NCI-H510A (cell line): ENCODE measurements around the gene DGKI.
A peak's percentile ranks its signal among the peaks of the same experiment; 100 is the strongest.

ENCODE experiments used
- DNase-seq: peaks from one replicate; lab custom pipeline; 2025; lab: John Stamatoyannopoulos, UW

The DGKI gene

DNA sequence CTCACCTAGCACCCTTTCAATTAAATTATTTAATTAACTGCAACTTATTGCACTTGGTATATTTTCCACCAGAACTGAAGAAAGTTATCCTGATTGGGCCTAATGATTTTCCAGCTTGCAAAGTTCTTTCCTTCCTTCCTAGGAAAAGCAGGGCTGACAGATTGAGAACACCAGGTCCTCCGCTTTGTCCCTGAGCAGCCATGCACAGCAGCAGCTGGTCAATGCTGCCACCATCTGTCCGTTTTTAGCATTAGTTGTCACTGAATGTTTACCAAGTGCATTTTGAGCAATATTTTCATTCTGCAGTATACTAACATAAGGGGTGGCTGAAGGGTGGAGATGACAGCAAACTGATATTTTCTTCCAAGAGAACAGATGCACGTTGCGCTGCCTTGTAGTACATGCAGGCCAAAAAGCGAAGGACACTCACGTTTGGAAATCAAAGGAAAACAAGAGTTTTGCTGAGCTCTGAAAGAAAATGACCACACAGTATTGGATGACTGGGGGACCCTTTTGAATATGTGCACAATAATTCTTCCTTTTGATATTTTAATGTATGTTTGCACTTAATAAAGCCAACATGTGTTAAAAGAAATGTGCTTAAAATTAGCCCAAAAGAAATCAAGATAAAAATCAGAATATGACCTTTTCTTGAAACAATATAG is 254.4 kb downstream of the DGKI start:
- peak; percentile 24 for DNase-seq

DNA sequence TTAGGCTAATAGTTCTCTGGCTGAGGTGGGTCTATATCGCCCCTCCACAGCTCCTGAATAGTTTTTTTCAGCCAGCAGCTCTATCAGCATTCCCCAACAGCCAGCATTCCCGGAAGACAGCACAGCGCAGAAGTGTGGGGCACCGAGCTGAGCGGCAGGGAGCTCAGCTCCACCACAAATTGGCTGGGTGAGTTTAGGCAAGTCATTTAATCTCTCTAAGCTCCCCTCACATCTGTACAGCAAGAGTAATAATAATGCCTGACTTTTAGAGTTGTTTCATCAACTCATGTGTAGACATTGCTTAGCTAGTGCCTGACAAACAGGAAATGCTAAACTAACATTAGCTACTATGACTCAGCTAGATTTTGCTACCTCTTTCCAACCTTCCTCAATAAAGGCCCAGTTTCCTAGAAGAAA is 255.3 kb downstream of the DGKI start:
- DNase-seq, result no peak

DNA sequence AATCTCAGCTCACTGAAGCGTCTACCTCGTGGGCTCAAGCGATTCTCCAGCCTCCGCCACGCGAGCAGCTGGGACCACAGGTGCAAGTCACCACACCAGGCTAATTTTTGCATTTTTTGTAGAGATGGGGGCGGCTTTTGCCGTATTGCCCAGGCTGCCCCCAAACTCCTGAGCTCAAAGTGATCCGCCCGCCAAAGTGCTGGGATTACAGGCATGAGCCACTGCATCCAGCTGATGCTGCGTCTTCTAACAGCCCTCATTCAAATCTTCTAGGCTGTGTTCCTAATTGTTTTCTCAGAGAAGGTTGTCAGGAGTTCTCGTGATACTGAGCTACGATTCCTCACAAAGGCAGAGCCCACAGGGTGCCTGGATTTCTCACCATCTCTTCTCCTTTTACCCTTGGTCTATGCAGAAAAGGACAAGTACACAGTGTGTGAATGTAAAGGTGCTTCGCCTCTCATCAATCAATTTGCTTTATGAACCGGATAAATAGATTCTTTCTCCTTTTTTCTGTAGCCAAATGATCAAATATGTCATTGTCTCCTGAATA is 255.9 kb downstream of the DGKI start:
- no peak for DNase-seq

DNA sequence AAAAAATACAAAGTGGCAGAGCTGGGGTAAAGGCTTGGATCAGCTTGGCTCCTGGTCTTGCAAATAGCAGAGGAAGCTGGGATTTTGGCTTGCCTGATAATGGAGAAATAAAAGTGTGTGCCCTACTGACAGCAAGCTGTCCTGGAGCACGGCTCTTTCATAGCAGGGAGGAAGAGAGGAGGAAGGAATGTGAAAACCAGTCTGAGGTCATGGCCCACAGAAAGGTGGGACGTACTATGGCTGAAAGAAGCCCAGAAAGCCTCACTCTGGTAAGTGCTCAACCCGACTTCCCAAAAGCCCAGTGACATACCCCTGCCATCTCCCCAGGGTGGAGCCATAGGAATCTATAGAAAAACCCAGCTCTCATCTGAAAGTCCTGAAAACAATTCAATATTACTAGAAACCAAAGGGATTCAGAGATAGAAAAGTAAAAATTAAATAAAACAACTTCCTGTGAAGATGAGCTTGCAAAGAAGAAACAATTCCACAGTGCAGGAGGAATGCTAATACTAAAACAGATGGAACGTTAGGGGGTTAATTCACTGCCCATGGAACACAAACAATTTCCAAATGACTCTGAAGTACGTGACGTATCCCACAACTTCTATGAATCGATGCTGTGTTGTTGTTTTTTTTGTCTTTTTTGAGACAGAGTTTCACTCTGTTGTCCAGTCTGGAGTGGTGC is 256.6 kb downstream of the DGKI start:
- no peak for DNase-seq

DNA sequence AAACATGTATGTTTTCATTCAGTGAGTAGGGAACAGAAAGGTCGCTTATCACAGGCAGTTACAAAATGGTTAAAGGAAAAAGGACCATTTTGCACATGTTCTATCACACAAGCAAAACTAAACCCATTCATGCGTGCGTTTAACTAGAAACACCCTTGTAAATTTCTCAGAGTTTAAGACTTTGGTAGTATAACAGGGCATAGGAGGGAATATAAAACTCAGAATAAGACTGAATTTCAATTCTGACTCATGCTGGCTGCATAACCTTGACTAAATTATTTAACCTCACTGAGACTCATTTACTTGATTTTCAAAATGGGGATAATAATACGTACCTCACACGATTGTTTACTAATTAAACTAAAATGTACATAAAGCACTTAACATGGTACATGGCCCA is 259.4 kb downstream of the DGKI start:
- no peak for DNase-seq

DNA sequence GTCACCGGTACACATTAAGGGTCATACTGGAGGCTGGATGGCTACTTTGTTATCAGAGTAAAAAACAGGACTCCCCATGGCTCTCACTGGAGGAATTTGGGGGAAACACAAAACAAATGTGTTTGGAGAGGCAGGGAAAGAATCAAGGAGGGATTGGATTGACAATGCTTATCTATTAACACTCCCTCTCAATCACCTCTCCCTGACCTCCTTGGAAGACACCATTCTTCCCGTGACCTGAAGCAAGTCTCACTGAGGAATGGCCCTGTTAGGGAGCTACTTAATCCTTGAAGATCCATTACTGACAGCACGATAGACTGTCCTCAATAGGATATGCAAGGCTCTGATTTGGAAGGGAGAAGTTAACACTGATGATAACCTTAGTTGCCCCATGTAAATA is 261.2 kb downstream of the DGKI start:
- no peak for DNase-seq

DNA sequence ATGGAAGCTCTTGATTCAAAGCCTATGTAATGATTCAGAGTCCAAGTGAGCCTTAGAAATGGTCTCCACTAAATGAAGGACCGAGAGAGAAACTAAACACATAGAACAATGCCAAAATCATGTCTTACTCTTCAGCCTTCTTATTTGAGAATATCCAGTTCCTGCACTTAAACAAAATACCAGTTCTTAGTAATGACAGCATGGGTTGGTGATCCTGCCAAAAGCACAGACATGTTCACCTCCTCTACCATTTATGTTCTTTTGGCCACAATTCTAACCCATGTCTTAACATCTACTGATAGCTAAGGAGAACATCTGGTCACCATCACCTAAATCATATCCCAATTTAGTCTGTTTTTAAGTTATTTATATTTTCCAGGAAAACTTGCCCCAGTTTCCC is 263.6 kb downstream of the DGKI start:
- DNase-seq, result no peak

DNA sequence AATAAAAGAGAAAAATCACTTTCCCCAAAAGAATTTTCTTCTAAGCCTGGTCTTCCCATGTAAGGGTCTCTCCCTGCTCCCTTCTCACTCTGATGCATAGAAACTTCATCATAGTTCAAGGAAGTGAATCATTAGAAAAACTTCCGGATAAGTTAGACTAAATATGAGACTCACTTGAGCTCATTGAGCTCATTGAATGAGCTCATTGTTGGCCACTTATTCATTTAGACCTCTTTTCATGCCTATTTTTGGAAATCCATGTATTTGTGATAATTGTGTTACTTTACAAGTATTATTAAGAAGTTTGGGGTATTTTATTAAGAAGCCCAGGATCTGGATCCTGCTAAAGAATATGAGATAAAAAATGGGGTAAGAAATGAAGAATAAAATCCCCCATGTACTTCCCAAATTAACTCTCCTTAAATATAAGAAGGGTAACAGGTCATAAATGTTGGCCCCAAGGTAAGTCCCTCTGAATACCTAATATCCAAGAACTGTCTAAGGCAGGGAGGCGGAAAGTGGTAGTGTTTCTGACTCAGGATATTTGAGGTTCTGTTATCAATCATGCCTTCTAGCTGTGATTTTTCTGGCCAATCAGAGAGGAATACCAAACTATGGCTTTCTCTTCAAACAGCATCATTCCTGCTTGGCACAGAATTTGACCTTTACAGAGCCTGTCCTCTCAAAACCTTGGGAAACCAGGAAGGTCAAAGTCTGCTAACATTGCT is 266.7 kb downstream of the DGKI start:
- no peak for DNase-seq

DNA sequence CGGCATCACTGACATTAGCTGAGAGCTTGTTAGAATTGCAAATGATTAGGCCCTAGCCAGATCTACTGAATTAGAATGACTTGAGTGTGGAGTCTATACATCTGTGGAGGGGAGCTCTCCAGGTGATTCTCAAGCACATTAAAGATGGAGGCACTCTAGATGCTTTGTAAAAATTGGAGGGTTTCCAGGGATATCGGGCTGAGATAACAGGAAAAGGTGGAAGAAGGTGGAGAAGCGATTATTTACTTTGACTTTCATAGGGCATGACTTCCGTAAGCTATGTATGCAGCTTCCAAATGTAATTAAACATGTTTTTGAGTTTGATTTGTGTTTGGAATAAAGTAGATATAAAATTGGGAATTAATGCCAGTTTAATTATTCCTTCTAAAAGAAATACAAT is 268.2 kb downstream of the DGKI start:
- DNase-seq, result no peak

DNA sequence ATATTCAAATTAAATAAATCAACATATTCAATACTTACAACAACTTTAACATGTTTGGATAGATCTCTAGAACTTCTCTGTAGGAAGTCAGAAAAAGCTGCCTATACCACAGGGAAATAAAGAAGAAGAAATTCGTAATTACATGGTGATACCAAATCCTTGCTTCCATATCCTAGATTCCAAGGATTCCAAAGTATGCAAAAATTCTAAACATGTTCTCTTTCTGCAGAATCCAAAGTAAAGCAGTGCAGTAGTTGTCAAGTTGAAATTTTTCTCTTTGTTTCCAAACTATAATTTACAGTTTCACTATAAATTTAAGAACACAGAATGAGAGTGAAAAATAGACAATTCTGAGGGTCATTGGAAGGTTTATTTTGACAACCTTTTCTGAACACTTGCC is 269.6 kb downstream of the DGKI start:
- DNase-seq, result no peak

DNA sequence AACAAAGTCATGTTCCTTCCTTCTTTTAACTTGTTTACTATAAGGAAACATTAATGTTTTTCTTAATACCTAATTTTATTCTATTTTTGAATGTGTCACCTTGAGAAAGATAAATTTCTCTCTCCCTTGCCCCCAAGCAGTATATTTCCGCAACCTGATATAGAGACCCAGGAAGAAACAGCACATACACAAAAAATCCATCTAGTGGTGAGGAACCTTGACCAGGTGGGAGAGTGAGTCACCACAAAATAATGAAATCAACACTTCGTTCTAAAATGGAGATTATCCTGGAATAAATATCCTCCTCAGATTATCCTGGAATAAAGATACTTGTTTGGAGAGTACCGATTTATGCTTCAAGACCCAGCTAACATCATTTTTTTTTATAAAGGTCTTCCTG is 270.3 kb downstream of the DGKI start:
- DNase-seq, result no peak

DNA sequence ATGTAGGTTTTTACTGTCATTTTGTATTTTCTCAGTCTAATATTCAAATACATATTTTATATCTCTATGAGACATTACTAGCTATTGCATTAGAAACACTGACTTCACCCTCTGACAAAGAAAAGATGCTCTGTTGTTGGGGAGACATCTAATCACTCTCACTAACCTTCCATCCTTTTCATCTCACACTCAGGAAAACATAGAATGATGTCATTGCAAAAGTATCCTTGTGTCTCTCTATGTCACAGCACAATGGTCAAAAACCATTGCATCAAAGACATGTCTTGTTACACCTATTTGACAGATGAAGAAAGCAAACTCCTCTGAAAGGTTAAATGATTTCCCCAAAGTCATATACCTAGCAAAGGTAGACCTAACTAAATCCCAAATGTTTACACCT is 272.0 kb downstream of the DGKI start:
- no peak for DNase-seq

DNA sequence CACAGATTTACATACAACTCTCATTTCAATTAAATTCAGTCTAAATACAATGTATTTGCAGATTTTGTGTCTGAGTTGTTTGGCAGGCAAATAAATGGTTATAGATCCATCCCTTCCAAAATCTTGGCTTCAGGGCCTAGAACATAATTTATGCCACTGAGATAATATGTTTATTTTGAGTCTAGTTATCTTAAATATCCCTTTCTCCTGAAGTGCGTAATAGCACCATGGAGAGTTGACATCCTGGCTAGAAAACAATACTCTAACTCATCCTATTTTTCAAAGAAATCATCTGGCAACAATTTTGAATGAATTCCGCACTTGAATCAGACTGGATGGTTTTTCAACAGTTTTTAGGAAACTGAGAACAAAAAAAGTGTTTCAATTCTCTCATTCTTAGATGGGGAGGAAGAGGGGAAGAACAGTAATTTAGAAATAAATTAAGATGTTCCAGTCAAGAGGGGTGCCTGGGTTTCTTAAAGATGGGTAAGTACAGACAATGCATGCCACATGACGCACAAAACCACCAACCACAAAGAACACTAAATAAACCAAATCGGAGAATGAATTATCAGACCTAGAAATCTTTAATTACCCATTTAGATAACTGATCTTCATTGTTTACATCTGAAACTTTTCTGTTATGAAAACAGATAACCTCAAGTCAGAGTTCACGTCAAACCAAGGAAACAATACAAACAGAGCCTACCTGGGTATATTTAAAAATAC is 274.6 kb downstream of the DGKI start:
- DNase-seq, result no peak

DNA sequence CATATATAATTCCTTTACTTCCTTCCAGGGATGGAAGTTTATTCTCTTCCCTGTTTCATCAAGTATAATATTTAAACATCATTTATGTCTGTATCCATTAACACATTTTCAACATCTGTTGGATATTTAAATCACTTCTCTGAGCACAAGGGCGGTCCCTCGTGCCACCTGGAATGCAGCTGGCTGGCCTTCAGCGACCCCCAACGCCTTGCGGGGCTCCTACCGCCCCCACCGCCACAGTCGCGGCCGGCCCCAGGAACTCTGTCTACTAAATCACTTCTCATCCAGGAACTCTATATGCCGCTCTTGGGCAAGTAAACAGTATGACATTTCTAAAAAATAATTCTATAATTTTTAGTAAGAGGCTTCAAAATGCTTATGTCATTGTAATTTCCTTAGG is 282.1 kb downstream of the DGKI start:
- no peak for DNase-seq

DNA sequence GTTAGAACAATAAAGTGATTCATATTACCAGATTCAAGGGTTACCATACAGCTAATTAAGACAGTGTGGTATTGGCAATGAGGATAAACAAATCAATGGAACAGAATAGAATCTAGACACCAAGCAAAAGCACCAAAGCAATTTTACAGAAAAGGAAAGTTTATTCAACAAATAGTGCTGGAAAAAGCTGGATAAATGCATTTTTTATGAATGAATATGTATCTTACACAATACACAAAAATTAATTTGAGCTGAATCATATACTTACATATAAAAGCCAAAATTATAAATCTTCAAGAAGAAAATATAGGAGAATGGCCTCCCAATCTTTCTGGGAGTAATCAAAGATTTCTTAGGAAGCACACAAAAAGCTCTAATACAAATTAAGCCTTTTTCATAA is 282.8 kb downstream of the DGKI start:
- no peak for DNase-seq

DNA sequence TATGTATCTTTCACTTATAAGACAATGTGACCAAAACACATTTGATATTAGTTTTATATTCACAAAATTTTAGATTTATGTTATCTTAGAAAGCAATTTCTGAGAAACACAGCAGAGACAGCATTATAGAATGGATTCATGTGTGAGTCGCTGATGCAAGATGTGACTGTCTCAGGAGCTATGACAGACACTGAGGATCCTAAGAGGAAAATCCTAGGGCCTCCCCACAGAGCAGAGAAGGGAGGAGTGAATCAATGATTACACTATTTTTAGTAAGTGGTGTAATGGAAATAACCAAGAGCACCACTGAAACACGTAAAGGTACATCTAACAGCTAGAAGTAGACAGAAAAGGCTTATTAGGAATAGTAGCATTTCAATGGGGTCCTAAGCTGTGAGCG is 299.3 kb downstream of the DGKI start:
- no peak for DNase-seq

DNA sequence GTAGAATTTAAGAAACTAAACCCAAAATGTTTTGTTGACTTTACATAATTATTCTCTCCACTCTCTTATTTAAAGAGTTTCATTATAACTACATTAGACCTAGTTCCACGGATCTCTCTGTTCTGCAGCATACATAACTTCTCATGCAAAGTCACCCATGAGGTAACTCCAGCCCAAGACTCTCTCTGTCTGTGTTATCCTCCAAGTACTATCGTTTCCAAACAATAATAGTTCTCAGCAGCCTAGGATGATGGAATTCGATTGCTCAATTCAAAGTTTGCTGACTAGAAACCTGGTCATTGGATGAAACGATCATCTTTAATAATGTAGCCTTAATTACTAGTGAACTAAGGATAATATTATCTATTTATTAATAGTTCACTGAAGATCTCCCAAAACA is 300.1 kb downstream of the DGKI start:
- no peak for DNase-seq

DNA sequence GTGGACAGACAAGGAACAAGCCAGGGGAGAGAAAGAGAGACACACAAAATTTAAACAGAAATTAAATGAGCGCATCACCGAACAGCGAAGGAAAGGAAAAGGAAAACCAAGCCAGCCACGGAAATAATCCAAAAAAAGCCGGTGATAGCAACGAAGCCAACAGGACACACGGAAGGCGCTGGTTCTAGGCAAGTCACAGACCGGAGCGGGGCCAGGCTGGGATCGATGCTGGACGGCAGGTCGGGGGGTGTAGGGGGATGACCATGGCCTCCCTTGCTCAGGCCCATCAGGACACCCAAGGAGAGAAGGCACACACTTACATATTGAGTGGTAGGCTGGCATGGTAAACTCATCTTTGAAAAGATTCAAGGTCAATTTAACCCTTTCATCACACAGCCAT is 300.8 kb downstream of the DGKI start:
- DNase-seq, result no peak

DNA sequence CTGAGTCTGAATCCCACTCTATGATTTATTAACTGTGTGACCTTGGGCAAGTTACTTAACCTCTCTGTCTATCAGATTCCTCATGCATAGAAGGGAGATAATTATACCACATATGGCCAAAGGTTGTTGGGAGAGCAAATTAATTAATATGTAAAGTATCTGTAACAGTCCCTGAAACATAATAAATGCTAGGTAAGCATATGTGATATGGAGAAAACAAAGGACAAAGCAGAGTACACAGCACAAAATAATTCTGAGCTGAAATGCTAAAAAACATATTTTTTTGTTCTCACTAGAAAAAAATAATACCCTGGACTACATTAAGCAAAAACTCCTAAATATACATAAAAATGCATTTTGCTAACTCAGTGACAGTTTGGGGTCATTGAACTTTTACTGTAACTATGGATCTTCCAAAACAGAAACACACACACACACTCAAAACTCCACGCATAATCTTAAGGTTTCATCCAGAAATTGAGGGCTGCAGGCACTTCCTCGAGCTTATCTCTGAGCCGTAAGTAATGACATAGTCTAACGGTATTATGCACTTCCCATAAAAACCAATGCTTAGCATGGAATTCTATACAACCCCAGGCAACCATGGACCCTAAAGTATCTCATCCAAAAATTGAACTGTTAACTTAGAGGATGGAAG is 301.6 kb downstream of the DGKI start:
- DNase-seq, result no peak

DNA sequence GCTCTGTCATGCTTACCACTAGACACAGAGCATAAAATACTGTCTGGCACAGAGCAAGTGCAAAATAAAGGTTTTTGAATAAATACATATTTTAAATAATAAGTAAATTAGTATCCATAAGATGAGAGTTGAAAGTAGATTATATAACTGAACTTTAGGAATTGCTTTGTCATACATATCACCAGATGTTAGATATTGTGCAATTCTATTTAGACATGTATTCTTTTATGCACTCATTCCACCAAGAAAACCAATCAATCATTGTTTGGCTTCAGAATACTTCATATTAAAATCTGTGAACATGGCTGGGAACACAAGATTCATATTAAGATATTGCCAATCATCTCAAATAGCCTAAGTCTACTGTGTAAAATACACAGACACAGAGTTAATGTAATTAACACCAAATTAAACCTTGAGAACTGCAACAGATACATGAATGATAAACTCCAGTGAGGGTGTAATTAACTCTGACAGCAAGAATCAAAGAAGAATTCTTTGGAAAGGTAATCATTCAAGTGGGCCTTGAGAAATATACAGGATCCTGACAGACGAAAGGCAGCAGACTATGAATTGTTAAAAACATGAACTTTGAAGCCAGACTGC is 302.2 kb downstream of the DGKI start:
- no peak for DNase-seq

DNA sequence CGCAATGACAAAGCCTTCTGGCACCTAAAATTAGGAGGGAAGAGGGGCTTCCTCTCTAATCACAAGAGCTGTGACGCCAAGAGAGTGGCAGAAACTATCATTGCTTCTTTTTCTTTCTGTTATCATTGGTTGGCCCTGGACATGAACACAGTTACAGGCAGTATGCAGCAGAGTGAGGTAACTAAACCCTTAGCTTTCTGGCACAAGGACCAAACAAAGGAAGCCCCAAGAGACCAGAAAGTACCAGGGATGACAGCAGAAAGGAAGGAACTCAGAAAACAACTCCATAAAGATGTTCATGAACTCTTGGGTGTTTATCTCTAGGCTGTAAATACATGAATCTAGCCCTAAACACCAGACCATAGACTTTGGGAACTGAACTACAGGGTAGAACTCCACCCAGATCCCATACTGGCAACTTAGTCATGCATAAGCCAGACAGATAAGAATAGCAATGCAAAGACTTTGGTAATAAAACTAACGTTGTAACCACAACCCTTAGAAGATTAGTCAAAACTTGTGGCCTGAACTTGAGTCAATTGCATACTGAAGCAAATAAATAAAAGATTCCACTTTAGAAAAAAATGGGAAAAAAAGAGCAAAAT is 307.6 kb downstream of the DGKI start:
- no peak for DNase-seq
